ENCODE measurements around the gene MYO9B.

MYO9B gene

DNA sequence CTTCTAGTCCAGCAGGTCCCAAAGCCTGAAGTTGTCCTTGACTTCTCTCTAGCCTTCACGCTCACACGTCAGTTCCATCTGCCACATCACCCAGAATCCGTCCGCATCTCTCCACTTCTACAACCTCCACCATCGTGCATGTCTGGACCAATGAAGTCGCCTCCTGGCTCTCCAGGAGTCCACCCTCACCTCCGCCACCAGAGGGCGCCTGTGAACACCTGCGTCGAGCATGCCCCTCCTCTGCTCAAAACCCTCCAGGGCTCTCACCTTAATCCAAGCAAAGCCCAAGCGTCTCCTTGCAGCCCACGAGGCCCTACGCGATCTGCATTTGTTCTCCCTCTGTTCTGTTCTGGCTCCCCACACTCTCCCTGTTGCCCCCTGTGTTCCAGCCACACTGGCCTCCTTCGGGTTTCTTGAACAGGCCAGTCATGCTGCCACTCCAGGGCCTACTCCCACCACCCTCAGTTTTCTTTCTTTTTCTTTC lies 185.3 kb downstream of the MYO9B start:
- TF ChIP-seq, protein P1, sequence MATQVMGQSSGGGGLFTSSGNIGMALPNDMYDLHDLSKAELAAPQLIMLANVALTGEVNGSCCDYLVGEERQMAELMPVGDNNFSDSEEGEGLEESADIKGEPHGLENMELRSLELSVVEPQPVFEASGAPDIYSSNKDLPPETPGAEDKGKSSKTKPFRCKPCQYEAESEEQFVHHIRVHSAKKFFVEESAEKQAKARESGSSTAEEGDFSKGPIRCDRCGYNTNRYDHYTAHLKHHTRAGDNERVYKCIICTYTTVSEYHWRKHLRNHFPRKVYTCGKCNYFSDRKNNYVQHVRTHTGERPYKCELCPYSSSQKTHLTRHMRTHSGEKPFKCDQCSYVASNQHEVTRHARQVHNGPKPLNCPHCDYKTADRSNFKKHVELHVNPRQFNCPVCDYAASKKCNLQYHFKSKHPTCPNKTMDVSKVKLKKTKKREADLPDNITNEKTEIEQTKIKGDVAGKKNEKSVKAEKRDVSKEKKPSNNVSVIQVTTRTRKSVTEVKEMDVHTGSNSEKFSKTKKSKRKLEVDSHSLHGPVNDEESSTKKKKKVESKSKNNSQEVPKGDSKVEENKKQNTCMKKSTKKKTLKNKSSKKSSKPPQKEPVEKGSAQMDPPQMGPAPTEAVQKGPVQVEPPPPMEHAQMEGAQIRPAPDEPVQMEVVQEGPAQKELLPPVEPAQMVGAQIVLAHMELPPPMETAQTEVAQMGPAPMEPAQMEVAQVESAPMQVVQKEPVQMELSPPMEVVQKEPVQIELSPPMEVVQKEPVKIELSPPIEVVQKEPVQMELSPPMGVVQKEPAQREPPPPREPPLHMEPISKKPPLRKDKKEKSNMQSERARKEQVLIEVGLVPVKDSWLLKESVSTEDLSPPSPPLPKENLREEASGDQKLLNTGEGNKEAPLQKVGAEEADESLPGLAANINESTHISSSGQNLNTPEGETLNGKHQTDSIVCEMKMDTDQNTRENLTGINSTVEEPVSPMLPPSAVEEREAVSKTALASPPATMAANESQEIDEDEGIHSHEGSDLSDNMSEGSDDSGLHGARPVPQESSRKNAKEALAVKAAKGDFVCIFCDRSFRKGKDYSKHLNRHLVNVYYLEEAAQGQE (IDR thresholded peaks at IDR 0.05; ENCODE audit: insufficient read depth in 1 of 2, low read depth in 2 of 2, low read length in 2 of 2), result no peak
- no peak for TF ChIP-seq TAF1 (IDR thresholded peaks at IDR 0.05; ENCODE audit: borderline replicate concordance, insufficient read depth, low read length)
- TF ChIP-seq FOXP2 (optimal IDR thresholded peaks at IDR 0.05; ENCODE audit: borderline replicate concordance, extremely low read depth, extremely low read length, insufficient read depth), result no peak
- TF ChIP-seq SIN3A (IDR thresholded peaks at IDR 0.05; ENCODE audit: borderline replicate concordance, insufficient read depth, low read length), result no peak
- no peak for TF ChIP-seq POLR2AphosphoS5 (IDR thresholded peaks at IDR 0.05; ENCODE audit: low read depth, low read length)

GRCh38 chr19:17262557-17262956 lies 187.0 kb downstream of the MYO9B start:
- TF ChIP-seq POLR2AphosphoS5 (IDR thresholded peaks at IDR 0.05; ENCODE audit: low read depth, low read length), result no peak
- no peak for TF ChIP-seq TAF1 (IDR thresholded peaks at IDR 0.05; ENCODE audit: borderline replicate concordance, insufficient read depth, low read length)
- TF ChIP-seq, protein P1 (IDR thresholded peaks at IDR 0.05; ENCODE audit: insufficient read depth in 1 of 2, low read depth in 2 of 2, low read length in 2 of 2), result no peak
- TF ChIP-seq SIN3A (IDR thresholded peaks at IDR 0.05; ENCODE audit: borderline replicate concordance, insufficient read depth, low read length), result no peak
